COLO829 (cell line): ENCODE results near the gene OR6X1.

Experiments
- DNase-seq: peaks from one replicate; pipeline ENCODE4 v3.0.0; 2012; ENCODE audit warnings: low spot score

OR6X1 gene

GRCh38 chr11:123754101-123754568, at the start of gene OR6X1:
OR6X1 (minus strand) TSS chr11:123754518; CDS start chr11:123754518, 0 bp downstream.
- DNase-seq, result no peak

GRCh38 chr11:123801765-123802164, 47.4 kb upstream of the OR6X1 start:
- no peak for DNase-seq

- DNase-seq, result no peak
Observed at GRCh38 chr11:123800036-123800435, 45.7 kb upstream of the OR6X1 start.

- DNase-seq, result no peak
Observed at GRCh38 chr11:123799438-123799837, 45.1 kb upstream of the OR6X1 start.

GRCh38 chr11:123798513-123799252, 44.4 kb upstream of the OR6X1 start:
- no peak for DNase-seq

GRCh38 chr11:123798079-123798478, 43.8 kb upstream of the OR6X1 start:
- no peak for DNase-seq

GRCh38 chr11:123797541-123797940, 43.2 kb upstream of the OR6X1 start:
- DNase-seq, result no peak

- DNase-seq, result no peak
Observed at GRCh38 chr11:123797114-123797513, 42.8 kb upstream of the OR6X1 start.

- DNase-seq, result no peak
Observed at GRCh38 chr11:123796226-123796625, 41.9 kb upstream of the OR6X1 start.

GRCh38 chr11:123783536-123783935, 29.2 kb upstream of the OR6X1 start:
- no peak for DNase-seq

GRCh38 chr11:123778511-123778910, 24.2 kb upstream of the OR6X1 start:
- DNase-seq, result no peak

GRCh38 chr11:123775715-123776549, 21.6 kb upstream of the OR6X1 start:
- DNase-seq, result no peak

GRCh38 chr11:123775289-123775688, 21.0 kb upstream of the OR6X1 start:
- no peak for DNase-seq

GRCh38 chr11:123773959-123774358, 19.6 kb upstream of the OR6X1 start:
- DNase-seq, result no peak

GRCh38 chr11:123773026-123773425, 18.7 kb upstream of the OR6X1 start:
- no peak for DNase-seq

- no peak for DNase-seq
Observed at GRCh38 chr11:123771664-123772063, 17.3 kb upstream of the OR6X1 start.

- no peak for DNase-seq
Observed at GRCh38 chr11:123770712-123771111, 16.4 kb upstream of the OR6X1 start.

- DNase-seq, result no peak
Observed at GRCh38 chr11:123765601-123766000, 11.3 kb upstream of the OR6X1 start.

GRCh38 chr11:123762422-123762821, 8.1 kb upstream of the OR6X1 start:
- no peak for DNase-seq

GRCh38 chr11:123760894-123761293, 6.6 kb upstream of the OR6X1 start:
- DNase-seq, result no peak

- no peak for DNase-seq
Observed at GRCh38 chr11:123757976-123758375, 3.7 kb upstream of the OR6X1 start.

- no peak for DNase-seq
Observed at GRCh38 chr11:123755813-123756212, 1.5 kb upstream of the OR6X1 start.

- DNase-seq, result no peak
Observed at GRCh38 chr11:123755344-123755743, 1.0 kb upstream of the OR6X1 start.
